Measurements from ENCODE around the gene RAB40B.

RAB40B gene

DNA sequence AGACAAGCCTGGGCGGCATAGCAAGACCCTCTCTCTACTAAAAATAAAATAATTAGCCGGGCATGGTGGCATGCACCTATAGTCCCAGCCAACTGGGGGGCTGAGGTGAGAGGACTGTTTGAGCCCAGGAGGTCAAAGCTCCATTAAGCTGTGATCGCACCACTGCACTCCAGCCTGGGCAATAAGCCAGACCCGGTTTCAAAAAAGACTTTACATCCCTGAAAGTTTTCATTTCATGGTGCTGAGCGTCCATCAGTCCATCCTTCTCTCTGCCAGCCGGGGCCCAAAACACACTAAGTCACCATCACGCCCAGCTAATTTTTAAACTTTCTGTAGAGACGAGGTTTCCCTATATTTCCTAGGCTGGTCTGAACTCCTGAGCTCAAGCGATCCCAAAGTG, 10.6 kb downstream of the RAB40B start:
- WGBS (ENCODE audit: insufficient coverage, insufficient read length) = no CpG with 5 or more reads among the region's 9 CpGs

DNA sequence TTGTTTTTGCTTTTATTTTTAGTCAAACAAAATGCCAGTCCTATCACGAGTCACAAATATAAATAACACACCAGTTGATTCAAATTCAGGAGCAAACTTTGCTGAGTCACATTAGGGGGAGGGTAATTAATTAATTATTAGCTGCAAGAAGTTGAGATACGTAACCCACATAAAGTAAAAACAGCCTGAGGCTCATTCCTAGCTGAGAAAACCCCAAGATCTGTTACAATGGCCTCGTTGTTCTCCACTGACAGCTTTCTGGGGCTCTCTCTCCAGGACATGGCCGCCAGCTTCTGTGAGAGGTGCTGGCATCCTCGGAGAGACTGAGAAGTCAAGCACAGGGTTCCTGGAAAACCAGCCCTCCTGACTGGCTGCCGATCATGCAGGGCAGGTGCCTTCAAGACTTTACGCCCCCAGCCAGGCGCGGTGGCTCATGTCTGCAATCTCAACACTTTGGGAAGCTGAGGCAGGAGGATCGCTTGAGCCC, 11.1 kb downstream of the RAB40B start:
- no peak overlapping the region for H3K4me3 ChIP-seq (ENCODE audit: low read length)
- DNase-seq (ENCODE audit: low read depth, low spot score) = no peak
- H3K9me3 ChIP-seq (ENCODE audit: control insufficient read depth, insufficient read depth, low read length) = no peaks in the 10 kb centered on the region
- WGBS (ENCODE audit: insufficient coverage, insufficient read length) = no CpG with 5 or more reads among the region's 10 CpGs
- no peak overlapping the region for H3K27ac ChIP-seq (ENCODE audit: low read length)
- 0 out of 2 replicates have a peak, but pooled peaks cover 2% of the 10 kb centered on the region for H3K4me1 ChIP-seq (ENCODE audit: control insufficient read depth, insufficient read depth, low read length)
- no peaks in the 10 kb centered on the region; the same call in 1 of the 2 replicates for H3K36me3 ChIP-seq (ENCODE audit: control insufficient read depth, insufficient read depth, low read length)
- H3K27me3 ChIP-seq (ENCODE audit: control insufficient read depth, insufficient read depth, low read length) = no peaks in the 10 kb centered on the region

More for the DNA sequence above, 10.6 kb downstream of the RAB40B start:
- no peak for DNase-seq (ENCODE audit: low read depth, low spot score)
- no peak overlapping the region for H3K27ac ChIP-seq (ENCODE audit: low read length)
- H3K9me3 ChIP-seq (ENCODE audit: control insufficient read depth, insufficient read depth, low read length) = no peaks in the 10 kb centered on the region
- 0 out of 2 replicates have a peak, but pooled peaks cover 2% of the 10 kb centered on the region for H3K4me1 ChIP-seq (ENCODE audit: control insufficient read depth, insufficient read depth, low read length)
- no peak overlapping the region for H3K4me3 ChIP-seq (ENCODE audit: low read length)
- H3K27me3 ChIP-seq (ENCODE audit: control insufficient read depth, insufficient read depth, low read length) = no peaks in the 10 kb centered on the region
- H3K36me3 ChIP-seq (ENCODE audit: control insufficient read depth, insufficient read depth, low read length) = no peaks in the 10 kb centered on the region; the same call in 1 of the 2 replicates

DNA sequence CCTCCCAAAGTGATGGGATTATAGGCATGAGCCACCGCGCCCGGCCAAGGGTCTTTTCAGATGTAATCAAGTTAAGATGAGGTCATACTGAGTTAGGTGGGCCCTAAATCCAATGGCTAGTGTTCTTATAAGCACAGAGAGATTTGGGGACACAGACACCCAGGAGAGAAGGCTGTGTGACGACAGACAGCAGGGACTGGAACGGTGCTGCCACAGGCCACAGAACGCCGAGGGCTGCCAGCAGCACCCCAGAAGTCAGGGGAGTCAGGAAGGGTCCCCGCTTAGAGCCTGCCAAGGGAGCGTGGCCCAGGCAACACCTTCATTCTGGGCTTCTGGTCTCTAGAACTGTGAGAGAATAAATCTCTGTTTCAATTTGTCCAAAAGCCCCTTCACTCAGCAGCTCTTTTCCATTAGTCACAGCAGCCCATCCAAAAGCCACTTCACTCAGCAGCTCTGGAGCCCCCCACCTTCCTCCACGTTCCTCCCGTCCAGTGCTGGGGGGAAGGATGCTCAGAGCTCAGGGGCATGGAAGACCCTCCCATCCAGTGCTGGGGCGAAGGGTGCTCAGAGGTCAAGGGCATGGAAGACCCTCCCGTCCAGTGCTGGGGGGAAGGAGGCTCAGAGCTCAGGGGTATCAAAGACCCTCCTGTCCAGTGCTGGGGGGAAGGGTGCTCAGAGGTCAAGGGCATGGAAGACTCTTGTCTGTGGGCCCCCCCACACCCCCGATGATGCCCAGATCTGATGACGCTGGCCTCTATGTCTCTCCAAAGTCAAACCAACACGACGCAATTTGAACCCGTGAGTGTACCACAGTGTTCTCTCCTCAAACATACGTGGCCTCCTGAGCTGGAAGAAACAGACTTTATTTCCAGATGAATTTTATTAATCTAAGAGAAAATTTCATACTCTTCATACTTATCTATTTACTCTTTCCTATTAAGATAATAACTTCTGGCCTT, 11.9 kb downstream of the RAB40B start:
- no peaks in the 10 kb centered on the region for H3K27me3 ChIP-seq (ENCODE audit: control insufficient read depth, insufficient read depth, low read length)
- H3K9me3 ChIP-seq (ENCODE audit: control insufficient read depth, insufficient read depth, low read length) = no peaks in the 10 kb centered on the region
- no CpG with 5 or more reads among the region's 19 CpGs for WGBS (ENCODE audit: insufficient coverage, insufficient read length)
- no peaks in the 10 kb centered on the region; the same call in 1 of the 2 replicates for H3K36me3 ChIP-seq (ENCODE audit: control insufficient read depth, insufficient read depth, low read length)
- DNase-seq (ENCODE audit: low read depth, low spot score) = no peak
- no peak overlapping the region for H3K27ac ChIP-seq (ENCODE audit: low read length)
- H3K4me3 ChIP-seq (ENCODE audit: low read length) = no peak overlapping the region
- H3K4me1 ChIP-seq (ENCODE audit: control insufficient read depth, insufficient read depth, low read length) = 0 out of 2 replicates have a peak, but pooled peaks cover 2% of the 10 kb centered on the region

DNA sequence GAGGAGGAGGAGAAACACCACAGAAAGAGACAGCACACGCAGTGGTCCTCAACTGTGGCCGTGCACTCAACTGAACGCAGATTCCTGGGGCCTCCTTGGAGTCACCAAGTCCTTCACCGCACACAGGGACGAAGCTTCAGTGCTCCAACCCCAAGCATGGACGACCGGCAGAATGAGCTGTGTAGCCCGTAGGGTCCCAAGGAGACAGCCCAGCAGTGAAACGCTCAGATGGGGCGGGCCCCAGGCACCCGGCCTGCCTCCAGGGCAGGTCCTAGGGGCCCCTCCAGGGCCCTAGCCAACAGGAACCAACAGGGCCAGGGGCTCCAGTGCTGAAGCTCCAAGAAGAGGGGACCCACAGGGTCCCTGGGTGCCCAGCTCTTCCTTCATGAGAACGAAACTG, 13.2 kb downstream of the RAB40B start:
- Histone ChIP-seq H3K9me3 (ENCODE audit: control insufficient read depth, insufficient read depth, low read length) (peaks cover 2% of the 10 kb centered on the region; the same call in 1 of the 2 replicates), H3K36me3 (ENCODE audit: control insufficient read depth, insufficient read depth, low read length) (no peaks in the 10 kb centered on the region; the same call in 1 of the 2 replicates), H3K4me1 (ENCODE audit: control insufficient read depth, insufficient read depth, low read length) (0 out of 2 replicates have a peak, but pooled peaks cover 2% of the 10 kb centered on the region), H3K27me3 (ENCODE audit: control insufficient read depth, insufficient read depth, low read length) (no peaks in the 10 kb centered on the region), H3K4me3 (ENCODE audit: low read length) (no peak overlapping the region), H3K27ac (ENCODE audit: low read length) (no peak overlapping the region)
- no CpG with 5 or more reads among the region's 12 CpGs for WGBS (ENCODE audit: insufficient coverage, insufficient read length)
- no peak for DNase-seq (ENCODE audit: low read depth, low spot score)

DNA sequence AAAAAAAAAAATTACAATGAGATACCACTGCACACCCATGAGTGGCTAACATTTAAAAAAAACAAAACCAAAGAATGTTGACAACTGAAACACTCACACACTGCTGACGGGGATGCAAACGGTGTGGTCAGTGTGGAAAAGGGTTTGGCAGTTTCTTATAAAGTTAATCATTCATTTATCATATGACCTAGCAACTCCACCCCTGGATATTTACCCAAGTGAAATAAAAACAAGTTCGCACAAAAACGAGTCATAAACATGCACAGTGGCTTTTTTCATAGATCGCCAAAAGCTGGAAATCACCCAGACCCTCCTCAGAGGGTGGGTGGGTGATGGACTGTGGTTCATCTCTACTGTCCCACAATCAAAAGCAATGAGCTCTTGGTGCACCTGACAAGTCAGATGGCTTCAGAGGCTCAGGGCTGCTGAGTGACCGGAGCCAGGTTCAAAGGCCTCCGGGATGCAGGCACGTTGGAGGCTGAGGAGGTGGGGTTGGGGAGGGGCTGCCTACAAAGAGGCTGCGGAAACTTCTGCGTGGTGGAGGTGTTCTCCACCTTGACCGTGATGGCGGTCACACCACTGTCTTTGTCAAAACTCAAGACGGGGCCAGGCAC, 14.2 kb downstream of the RAB40B start:
- H3K9me3 ChIP-seq (ENCODE audit: control insufficient read depth, insufficient read depth, low read length) = peaks cover 2% of the 10 kb centered on the region; the same call in 1 of the 2 replicates
- no CpG with 5 or more reads among the region's 13 CpGs for WGBS (ENCODE audit: insufficient coverage, insufficient read length)
- H3K27me3 ChIP-seq (ENCODE audit: control insufficient read depth, insufficient read depth, low read length) = no peaks in the 10 kb centered on the region
- H3K4me3 ChIP-seq (ENCODE audit: low read length) = no peak overlapping the region
- DNase-seq (ENCODE audit: low read depth, low spot score) = no peak
- no peaks in the 10 kb centered on the region; the same call in 1 of the 2 replicates for H3K36me3 ChIP-seq (ENCODE audit: control insufficient read depth, insufficient read depth, low read length)
- no peak overlapping the region for H3K27ac ChIP-seq (ENCODE audit: low read length)
- 0 out of 2 replicates have a peak, but pooled peaks cover 2% of the 10 kb centered on the region for H3K4me1 ChIP-seq (ENCODE audit: control insufficient read depth, insufficient read depth, low read length)

DNA sequence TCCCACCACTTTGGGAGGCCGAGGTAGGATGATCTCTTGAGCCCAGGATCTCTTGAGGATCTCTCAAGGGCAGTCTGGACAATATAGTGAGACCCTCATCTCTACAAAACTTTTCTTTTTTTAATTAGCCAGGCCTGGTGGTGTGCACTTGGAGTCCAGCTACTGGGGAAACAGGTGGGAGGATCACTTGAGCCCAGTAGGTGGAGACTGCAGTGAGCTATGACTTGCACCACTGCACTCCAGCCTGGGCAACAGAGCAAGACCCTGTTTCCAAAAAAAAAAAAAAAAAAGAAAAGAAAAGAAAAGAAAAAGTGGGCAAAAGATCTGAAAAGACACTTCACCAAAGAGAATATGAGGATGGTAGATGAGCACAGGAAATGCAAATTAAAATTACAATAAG, 15.0 kb downstream of the RAB40B start:
- whole genome bisulfite sequencing (ENCODE audit: insufficient coverage, insufficient read length) = no CpG with 5 or more reads among the region's 1 CpG
- peaks cover 2% of the 10 kb centered on the region; the same call in 1 of the 2 replicates for H3K9me3 ChIP-seq (ENCODE audit: control insufficient read depth, insufficient read depth, low read length)
- H3K4me1 ChIP-seq (ENCODE audit: control insufficient read depth, insufficient read depth, low read length) = 0 out of 2 replicates have a peak, but pooled peaks cover 2% of the 10 kb centered on the region
- H3K4me3 ChIP-seq (ENCODE audit: low read length) = no peak overlapping the region
- no peak for DNase-seq (ENCODE audit: low read depth, low spot score)
- no peak overlapping the region for H3K27ac ChIP-seq (ENCODE audit: low read length)
- H3K27me3 ChIP-seq (ENCODE audit: control insufficient read depth, insufficient read depth, low read length) = no peaks in the 10 kb centered on the region
- H3K36me3 ChIP-seq (ENCODE audit: control insufficient read depth, insufficient read depth, low read length) = no peaks in the 10 kb centered on the region

DNA sequence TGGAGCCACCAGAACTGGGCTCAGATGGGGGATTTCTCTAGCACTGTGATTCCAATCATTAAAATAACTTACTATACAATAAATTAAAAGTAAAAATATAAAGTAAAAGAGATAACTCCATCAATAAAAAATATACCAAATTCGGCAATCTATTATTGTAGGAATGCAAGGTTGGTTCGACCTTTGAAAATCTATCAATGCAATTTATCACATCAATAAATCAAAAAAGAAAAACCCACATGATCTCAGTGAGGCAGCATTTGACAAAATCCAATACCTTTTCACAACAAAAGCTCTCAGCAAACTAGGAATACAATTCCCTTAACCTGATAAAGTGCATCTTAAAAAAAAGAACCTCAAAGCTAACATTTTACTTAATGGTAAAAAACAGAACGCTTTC, 17.0 kb downstream of the RAB40B start:
- H3K9me3 ChIP-seq (ENCODE audit: control insufficient read depth, insufficient read depth, low read length) = peaks cover 2% of the 10 kb centered on the region; the same call in 1 of the 2 replicates
- no peaks in the 10 kb centered on the region for H3K27me3 ChIP-seq (ENCODE audit: control insufficient read depth, insufficient read depth, low read length)
- no peak overlapping the region for H3K27ac ChIP-seq (ENCODE audit: low read length)
- H3K4me3 ChIP-seq (ENCODE audit: low read length) = no peak overlapping the region
- no peak for DNase-seq (ENCODE audit: low read depth, low spot score)
- no CpG with 5 or more reads among the region's 3 CpGs for WGBS (ENCODE audit: insufficient coverage, insufficient read length)
- no peaks in the 10 kb centered on the region for H3K36me3 ChIP-seq (ENCODE audit: control insufficient read depth, insufficient read depth, low read length)
- H3K4me1 ChIP-seq (ENCODE audit: control insufficient read depth, insufficient read depth, low read length) = 0 out of 2 replicates have a peak, but pooled peaks cover 2% of the 10 kb centered on the region

DNA sequence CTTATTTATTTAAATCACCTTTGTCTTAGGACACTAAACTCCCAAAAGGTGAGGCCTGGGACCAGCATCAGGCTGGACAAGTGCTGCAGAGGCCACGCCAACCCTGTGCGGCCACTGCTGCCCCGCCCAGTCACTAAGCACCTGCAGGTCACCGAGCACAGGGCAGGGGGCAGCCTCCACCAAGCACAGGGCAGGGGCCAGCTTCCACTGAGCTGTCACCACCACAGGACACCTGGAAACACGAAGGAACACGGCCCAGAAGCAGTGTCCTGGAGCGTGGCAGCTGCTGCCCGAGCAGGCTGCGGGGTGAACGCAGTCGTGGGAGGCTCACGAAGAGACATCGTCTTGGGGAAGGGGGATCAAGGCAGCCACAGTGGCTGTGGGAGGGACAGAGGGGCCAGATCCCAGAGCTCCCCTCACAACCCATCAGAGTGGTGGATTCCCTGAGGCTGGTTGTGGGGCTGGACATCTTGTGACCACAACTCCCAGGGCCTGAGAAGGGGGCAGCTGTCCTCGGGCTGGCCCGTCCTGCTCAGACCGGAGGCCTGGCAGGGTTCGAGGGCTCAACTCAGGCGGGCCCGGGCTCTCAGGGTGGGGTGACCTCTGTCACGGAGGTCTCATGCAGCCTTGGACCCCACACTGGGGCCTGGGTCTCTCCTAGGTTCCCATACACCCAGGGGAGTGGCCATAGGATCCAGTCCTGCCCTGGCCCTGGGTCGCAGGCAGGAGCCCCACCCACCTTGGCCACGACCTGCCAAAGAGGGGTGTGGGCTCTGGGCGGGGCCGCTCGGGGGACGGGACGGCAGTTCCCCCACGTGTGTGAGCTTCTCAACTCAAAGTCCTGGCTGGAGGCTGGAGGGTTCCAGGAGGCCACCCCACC, 18.7 kb downstream of the RAB40B start:
- Histone ChIP-seq H3K4me1 (ENCODE audit: control insufficient read depth, insufficient read depth, low read length) (peaks cover 2% of the 10 kb centered on the region; the same call in 1 of the 2 replicates), H3K36me3 (ENCODE audit: control insufficient read depth, insufficient read depth, low read length) (no peaks in the 10 kb centered on the region), H3K27me3 (ENCODE audit: control insufficient read depth, insufficient read depth, low read length) (no peaks in the 10 kb centered on the region), H3K4me3 (ENCODE audit: low read length) (no peak overlapping the region), H3K9me3 (ENCODE audit: control insufficient read depth, insufficient read depth, low read length) (peaks cover 2% of the 10 kb centered on the region; the same call in 1 of the 2 replicates), H3K27ac (ENCODE audit: low read length) (no peak overlapping the region)
- no CpG with 5 or more reads among the region's 28 CpGs for WGBS (ENCODE audit: insufficient coverage, insufficient read length)
- no peak for DNase-seq (ENCODE audit: low read depth, low spot score)

DNA sequence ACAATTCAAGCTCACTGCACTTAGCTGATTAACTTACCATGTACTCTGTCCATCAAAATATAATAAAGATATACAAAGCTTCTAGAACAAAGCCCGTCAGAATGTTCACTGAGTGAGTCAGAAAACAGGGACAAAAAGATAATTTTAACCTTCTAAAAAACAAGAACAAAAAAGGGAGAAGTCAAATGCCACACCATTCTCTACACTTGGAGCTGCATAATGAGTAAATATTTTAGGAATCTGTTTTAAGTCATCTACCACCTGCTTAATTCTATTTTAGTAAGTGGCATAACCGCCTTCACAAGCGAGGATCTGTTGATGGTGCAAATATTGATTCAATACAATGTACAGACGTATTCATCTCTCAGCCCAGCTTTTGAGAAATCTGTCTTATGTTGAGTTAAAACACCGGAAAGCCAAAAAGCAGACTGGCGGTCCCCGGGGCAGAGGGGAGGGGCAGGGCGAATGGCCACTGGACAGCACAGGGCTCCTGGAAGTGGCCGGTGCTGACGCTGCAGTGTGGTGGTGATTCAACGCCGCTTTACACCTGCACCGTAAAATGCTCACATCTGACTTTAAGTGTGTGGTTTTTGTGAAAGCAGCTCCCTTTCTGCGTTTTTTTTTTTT, 20.1 kb downstream of the RAB40B start:
- no peaks in the 10 kb centered on the region for H3K36me3 ChIP-seq (ENCODE audit: control insufficient read depth, insufficient read depth, low read length)
- DNase-seq (ENCODE audit: low read depth, low spot score) = no peak
- H3K4me1 ChIP-seq (ENCODE audit: control insufficient read depth, insufficient read depth, low read length) = peaks cover 2% of the 10 kb centered on the region; the same call in 1 of the 2 replicates
- H3K27me3 ChIP-seq (ENCODE audit: control insufficient read depth, insufficient read depth, low read length) = no peaks in the 10 kb centered on the region
- WGBS (ENCODE audit: insufficient coverage, insufficient read length) = no CpG with 5 or more reads among the region's 14 CpGs
- H3K4me3 ChIP-seq (ENCODE audit: low read length) = no peak overlapping the region
- H3K27ac ChIP-seq (ENCODE audit: low read length) = no peak overlapping the region
- peaks cover 2% of the 10 kb centered on the region; the same call in 1 of the 2 replicates for H3K9me3 ChIP-seq (ENCODE audit: control insufficient read depth, insufficient read depth, low read length)

All from iPS DF 6.9 (cell line).